ENCODE data around the gene ACSM2A.
"Not testable (repeated sequence)": the region's sequence is repeated elsewhere in the genome, so short reads cannot be mapped to it uniquely, and the experiment has no call there.

- not testable (repeated sequence) for TF ChIP-seq MYBL2 (CRISPR knock-in tag; IDR thresholded peaks at IDR 0.05); CTCF (IDR thresholded peaks at IDR 0.05); ZNF121 (CRISPR knock-in tag; IDR thresholded peaks at IDR 0.05); CREB1 (CRISPR knock-in tag; IDR thresholded peaks at IDR 0.05); KAT7 (CRISPR knock-in tag; IDR thresholded peaks at IDR 0.05; ENCODE audit: borderline replicate concordance); NR1H2 (CRISPR knock-in tag; IDR thresholded peaks at IDR 0.05); NFYB (CRISPR knock-in tag; conservative IDR thresholded peaks at IDR 0.05; ENCODE audit: low read depth); ZBTB21 (CRISPR knock-in tag; IDR thresholded peaks at IDR 0.05; ENCODE audit: borderline replicate concordance)
- TF ChIP-seq, protein P1, sequence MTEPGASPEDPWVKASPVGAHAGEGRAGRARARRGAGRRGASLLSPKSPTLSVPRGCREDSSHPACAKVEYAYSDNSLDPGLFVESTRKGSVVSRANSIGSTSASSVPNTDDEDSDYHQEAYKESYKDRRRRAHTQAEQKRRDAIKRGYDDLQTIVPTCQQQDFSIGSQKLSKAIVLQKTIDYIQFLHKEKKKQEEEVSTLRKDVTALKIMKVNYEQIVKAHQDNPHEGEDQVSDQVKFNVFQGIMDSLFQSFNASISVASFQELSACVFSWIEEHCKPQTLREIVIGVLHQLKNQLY (CRISPR knock-in tag; IDR thresholded peaks at IDR 0.05) = not testable (repeated sequence)
- TF ChIP-seq, protein P2, sequence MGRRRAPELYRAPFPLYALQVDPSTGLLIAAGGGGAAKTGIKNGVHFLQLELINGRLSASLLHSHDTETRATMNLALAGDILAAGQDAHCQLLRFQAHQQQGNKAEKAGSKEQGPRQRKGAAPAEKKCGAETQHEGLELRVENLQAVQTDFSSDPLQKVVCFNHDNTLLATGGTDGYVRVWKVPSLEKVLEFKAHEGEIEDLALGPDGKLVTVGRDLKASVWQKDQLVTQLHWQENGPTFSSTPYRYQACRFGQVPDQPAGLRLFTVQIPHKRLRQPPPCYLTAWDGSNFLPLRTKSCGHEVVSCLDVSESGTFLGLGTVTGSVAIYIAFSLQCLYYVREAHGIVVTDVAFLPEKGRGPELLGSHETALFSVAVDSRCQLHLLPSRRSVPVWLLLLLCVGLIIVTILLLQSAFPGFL (CRISPR knock-in tag; IDR thresholded peaks at IDR 0.05; ENCODE audit: borderline replicate concordance) = not testable (repeated sequence)
Measured at GRCh38 chr16:20483989-20484388, 32.7 kb downstream of the ACSM2A start.

All from WTC11 (cell line).